Measurements from ENCODE around the gene SFT2D3. TPM values are rescaled to one million over a fixed set of nuclear protein-coding genes. Genes with fewer than 3 reads are reported as not detected.

SFT2D3 gene
- 5.8 and 6.5 TPM in 2 replicates for total RNA-seq

GRCh38 chr2:127701193-127701650, at the start of gene SFT2D3:
TSS of gene SFT2D3 (plus strand) at chr2:127701497. CDS start at chr2:127701529, 32 bp downstream.
- peak; percentile 99 for DNase-seq (ENCODE audit: insufficient read length, low spot score, missing footprints)
- Histone ChIP-seq H2AFZ (ENCODE audit: low read length) (peak within 1 kb of the TSS; percentile 96), H4K20me1 (ENCODE audit: insufficient read depth, low read length) (no peaks in the 10 kb centered on the region), H3K36me3 (ENCODE audit: insufficient read depth, low read length) (peaks cover 10% of the 10 kb centered on the region), H3K4me2 (ENCODE audit: insufficient read depth, low read length) (peak within 1 kb of the TSS; percentile 99), H3K79me2 (ENCODE audit: insufficient read depth, low read length) (peaks cover 18% of the 10 kb centered on the region), H3K27me3 (ENCODE audit: insufficient read depth, low read length) (no peaks in the 10 kb centered on the region), H3K4me1 (ENCODE audit: insufficient read depth, low read length) (peaks cover 7% of the 10 kb centered on the region), H3K27ac (ENCODE audit: low read depth, low read length) (peak within 1 kb of the TSS; percentile 85), H3K9me3 (ENCODE audit: low read depth, low read length) (no peaks in the 10 kb centered on the region), H3K4me3 (ENCODE audit: insufficient read depth, low read length) (peak within 1 kb of the TSS; percentile 83)
- TF ChIP-seq CTCF (IDR thresholded peaks at IDR 0.05; ENCODE audit: extremely low read depth, low read depth, low read length) = no peak

- Histone ChIP-seq H3K36me3 (ENCODE audit: insufficient read depth, low read length) (no peaks in the 10 kb centered on the region), H3K4me1 (ENCODE audit: insufficient read depth, low read length) (peaks cover 3% of the 10 kb centered on the region), H3K79me2 (ENCODE audit: insufficient read depth, low read length) (no peaks in the 10 kb centered on the region), H3K9me3 (ENCODE audit: low read depth, low read length) (no peaks in the 10 kb centered on the region), H4K20me1 (ENCODE audit: insufficient read depth, low read length) (no peaks in the 10 kb centered on the region), H2AFZ (ENCODE audit: low read length) (no peak overlapping the region), H3K27me3 (ENCODE audit: insufficient read depth, low read length) (no peaks in the 10 kb centered on the region), H3K4me3 (ENCODE audit: insufficient read depth, low read length) (no peak overlapping the region), H3K27ac (ENCODE audit: low read depth, low read length) (no peak overlapping the region), H3K4me2 (ENCODE audit: insufficient read depth, low read length) (no peak overlapping the region)
- TF ChIP-seq CTCF (IDR thresholded peaks at IDR 0.05; ENCODE audit: extremely low read depth, low read depth, low read length) = no peak
- no peak for DNase-seq (ENCODE audit: insufficient read length, low spot score, missing footprints)
These were observed 49.2 kb upstream of the SFT2D3 start for GRCh38 chr2:127651971-127652550.

- no peak overlapping the region for H3K4me2 ChIP-seq (ENCODE audit: insufficient read depth, low read length)
- H3K9me3 ChIP-seq (ENCODE audit: low read depth, low read length) = no peaks in the 10 kb centered on the region
- no peaks in the 10 kb centered on the region for H4K20me1 ChIP-seq (ENCODE audit: insufficient read depth, low read length)
- DNase-seq (ENCODE audit: insufficient read length, low spot score, missing footprints) = no peak
- H3K79me2 ChIP-seq (ENCODE audit: insufficient read depth, low read length) = no peaks in the 10 kb centered on the region
- H3K4me3 ChIP-seq (ENCODE audit: insufficient read depth, low read length) = no peak overlapping the region
- H3K27me3 ChIP-seq (ENCODE audit: insufficient read depth, low read length) = no peaks in the 10 kb centered on the region
- TF ChIP-seq CTCF (IDR thresholded peaks at IDR 0.05; ENCODE audit: extremely low read depth, low read depth, low read length) = no peak
- H3K36me3 ChIP-seq (ENCODE audit: insufficient read depth, low read length) = no peaks in the 10 kb centered on the region
- H2AFZ ChIP-seq (ENCODE audit: low read length) = no peak overlapping the region
- H3K27ac ChIP-seq (ENCODE audit: low read depth, low read length) = no peak overlapping the region
- H3K4me1 ChIP-seq (ENCODE audit: insufficient read depth, low read length) = no peaks in the 10 kb centered on the region
These were observed 48.4 kb upstream of the SFT2D3 start for GRCh38 chr2:127652786-127653357.

- no peaks in the 10 kb centered on the region for H3K9me3 ChIP-seq (ENCODE audit: low read depth, low read length)
- H3K79me2 ChIP-seq (ENCODE audit: insufficient read depth, low read length) = no peaks in the 10 kb centered on the region
- no peaks in the 10 kb centered on the region for H3K36me3 ChIP-seq (ENCODE audit: insufficient read depth, low read length)
- no peaks in the 10 kb centered on the region for H3K27me3 ChIP-seq (ENCODE audit: insufficient read depth, low read length)
- no peak overlapping the region for H2AFZ ChIP-seq (ENCODE audit: low read length)
- no peak overlapping the region for H3K4me3 ChIP-seq (ENCODE audit: insufficient read depth, low read length)
- no peaks in the 10 kb centered on the region for H4K20me1 ChIP-seq (ENCODE audit: insufficient read depth, low read length)
- H3K27ac ChIP-seq (ENCODE audit: low read depth, low read length) = no peak overlapping the region
- H3K4me1 ChIP-seq (ENCODE audit: insufficient read depth, low read length) = no peaks in the 10 kb centered on the region
- no peak for TF ChIP-seq CTCF (IDR thresholded peaks at IDR 0.05; ENCODE audit: extremely low read depth, low read depth, low read length)
- no peak for DNase-seq (ENCODE audit: insufficient read length, low spot score, missing footprints)
- H3K4me2 ChIP-seq (ENCODE audit: insufficient read depth, low read length) = no peak overlapping the region
These were observed 47.7 kb upstream of the SFT2D3 start for GRCh38 chr2:127653421-127654083.

Measured in osteoblast (primary cell).